Measurements from ENCODE around the gene TBKBP1. TPM values are rescaled to one million over a fixed set of nuclear protein-coding genes. Genes with fewer than 3 reads are reported as not detected.

TBKBP1 gene
- total and polyA plus RNA-seq, 4 donors = 0.25 to 2.0 (median 1.5) TPM

DNA sequence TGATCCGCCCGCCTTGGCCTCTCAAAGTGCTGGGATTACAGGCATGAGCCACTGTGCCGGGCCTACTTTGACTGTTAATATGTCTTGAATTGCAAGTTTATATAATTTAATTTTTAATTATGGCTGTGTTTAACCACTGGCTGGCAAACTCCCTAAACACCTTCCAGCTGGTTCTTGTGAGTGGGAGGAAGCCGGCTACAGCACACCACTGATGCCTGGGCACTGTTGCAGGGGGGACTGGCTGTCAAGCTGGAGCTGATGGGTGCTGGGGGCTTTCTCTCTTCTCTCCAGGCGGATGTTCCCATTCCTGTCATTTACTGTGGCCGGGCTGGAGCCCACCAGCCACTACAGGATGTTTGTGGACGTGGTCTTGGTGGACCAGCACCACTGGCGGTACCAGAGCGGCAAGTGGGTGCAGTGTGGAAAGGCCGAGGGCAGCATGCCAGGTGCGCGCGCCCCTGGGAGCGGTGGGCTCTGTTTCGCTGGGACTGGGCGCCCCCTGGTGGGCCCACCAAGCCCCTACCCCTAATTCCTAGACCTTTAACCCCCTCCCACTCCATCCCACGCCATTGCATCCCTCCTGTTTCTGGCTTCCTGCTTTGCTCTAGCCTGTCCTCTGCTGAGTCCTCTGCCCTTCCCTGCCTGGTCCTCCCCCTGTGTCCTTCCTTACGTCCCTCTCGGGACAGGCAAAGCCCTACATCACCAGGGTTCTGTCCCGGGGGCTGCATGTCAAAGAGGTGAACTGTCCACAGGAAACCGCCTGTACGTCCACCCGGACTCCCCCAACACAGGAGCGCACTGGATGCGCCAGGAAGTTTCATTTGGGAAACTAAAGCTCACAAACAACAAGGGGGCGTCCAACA is 48.6 kb downstream of the TBKBP1 start:
- Histone ChIP-seq H3K4me1 (ENCODE audit: control insufficient read depth in 4 of 4, insufficient read depth in 4 of 4, low read length in 3 of 4) (no peaks in the 10 kb centered on the region), H3K9ac (ENCODE audit: low read depth in 1 of 2, low read length in 2 of 2) (no peak overlapping the region), H3K27me3 (ENCODE audit: control insufficient read depth in 4 of 4, insufficient read depth in 4 of 4, low read length in 3 of 4) (peaks cover 2 to 5% (median 3%) of the 10 kb centered on the region in 4 donors), H3K36me3 (ENCODE audit: control insufficient read depth in 4 of 4, insufficient read depth in 3 of 4, low read depth in 1 of 4, low read length in 3 of 4) (no peaks in the 10 kb centered on the region), H3K9me3 (ENCODE audit: control insufficient read depth in 4 of 4, low read length in 3 of 4) (no peaks in the 10 kb centered on the region), H3K27ac (ENCODE audit: low read depth in 1 of 2, low read length in 2 of 2) (no peak overlapping the region), H3K4me3 (ENCODE audit: low read depth in 1 of 3, low read length in 3 of 3) (no peak overlapping the region)
- WGBS = 36% methylated on average over 26 of the region's 26 CpGs
- no peak for DNase-seq (ENCODE audit: low spot score)
- TF ChIP-seq HNF4A (conservative IDR thresholded peaks at IDR 0.05) = no peak
- TF ChIP-seq RAD21 (IDR thresholded peaks at IDR 0.05) = peak in 1 of 2 donors; percentile 35
- TF ChIP-seq, protein P1, sequence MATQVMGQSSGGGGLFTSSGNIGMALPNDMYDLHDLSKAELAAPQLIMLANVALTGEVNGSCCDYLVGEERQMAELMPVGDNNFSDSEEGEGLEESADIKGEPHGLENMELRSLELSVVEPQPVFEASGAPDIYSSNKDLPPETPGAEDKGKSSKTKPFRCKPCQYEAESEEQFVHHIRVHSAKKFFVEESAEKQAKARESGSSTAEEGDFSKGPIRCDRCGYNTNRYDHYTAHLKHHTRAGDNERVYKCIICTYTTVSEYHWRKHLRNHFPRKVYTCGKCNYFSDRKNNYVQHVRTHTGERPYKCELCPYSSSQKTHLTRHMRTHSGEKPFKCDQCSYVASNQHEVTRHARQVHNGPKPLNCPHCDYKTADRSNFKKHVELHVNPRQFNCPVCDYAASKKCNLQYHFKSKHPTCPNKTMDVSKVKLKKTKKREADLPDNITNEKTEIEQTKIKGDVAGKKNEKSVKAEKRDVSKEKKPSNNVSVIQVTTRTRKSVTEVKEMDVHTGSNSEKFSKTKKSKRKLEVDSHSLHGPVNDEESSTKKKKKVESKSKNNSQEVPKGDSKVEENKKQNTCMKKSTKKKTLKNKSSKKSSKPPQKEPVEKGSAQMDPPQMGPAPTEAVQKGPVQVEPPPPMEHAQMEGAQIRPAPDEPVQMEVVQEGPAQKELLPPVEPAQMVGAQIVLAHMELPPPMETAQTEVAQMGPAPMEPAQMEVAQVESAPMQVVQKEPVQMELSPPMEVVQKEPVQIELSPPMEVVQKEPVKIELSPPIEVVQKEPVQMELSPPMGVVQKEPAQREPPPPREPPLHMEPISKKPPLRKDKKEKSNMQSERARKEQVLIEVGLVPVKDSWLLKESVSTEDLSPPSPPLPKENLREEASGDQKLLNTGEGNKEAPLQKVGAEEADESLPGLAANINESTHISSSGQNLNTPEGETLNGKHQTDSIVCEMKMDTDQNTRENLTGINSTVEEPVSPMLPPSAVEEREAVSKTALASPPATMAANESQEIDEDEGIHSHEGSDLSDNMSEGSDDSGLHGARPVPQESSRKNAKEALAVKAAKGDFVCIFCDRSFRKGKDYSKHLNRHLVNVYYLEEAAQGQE (IDR thresholded peaks at IDR 0.05) = no peak
- TF ChIP-seq FOXA2 (IDR thresholded peaks at IDR 0.05) = no peak
- TF ChIP-seq, protein P2, sequence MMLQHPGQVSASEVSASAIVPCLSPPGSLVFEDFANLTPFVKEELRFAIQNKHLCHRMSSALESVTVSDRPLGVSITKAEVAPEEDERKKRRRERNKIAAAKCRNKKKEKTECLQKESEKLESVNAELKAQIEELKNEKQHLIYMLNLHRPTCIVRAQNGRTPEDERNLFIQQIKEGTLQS (IDR thresholded peaks at IDR 0.05) = no peak
- no peak for TF ChIP-seq JUND (IDR thresholded peaks at IDR 0.05)
- TF ChIP-seq, protein P3, sequence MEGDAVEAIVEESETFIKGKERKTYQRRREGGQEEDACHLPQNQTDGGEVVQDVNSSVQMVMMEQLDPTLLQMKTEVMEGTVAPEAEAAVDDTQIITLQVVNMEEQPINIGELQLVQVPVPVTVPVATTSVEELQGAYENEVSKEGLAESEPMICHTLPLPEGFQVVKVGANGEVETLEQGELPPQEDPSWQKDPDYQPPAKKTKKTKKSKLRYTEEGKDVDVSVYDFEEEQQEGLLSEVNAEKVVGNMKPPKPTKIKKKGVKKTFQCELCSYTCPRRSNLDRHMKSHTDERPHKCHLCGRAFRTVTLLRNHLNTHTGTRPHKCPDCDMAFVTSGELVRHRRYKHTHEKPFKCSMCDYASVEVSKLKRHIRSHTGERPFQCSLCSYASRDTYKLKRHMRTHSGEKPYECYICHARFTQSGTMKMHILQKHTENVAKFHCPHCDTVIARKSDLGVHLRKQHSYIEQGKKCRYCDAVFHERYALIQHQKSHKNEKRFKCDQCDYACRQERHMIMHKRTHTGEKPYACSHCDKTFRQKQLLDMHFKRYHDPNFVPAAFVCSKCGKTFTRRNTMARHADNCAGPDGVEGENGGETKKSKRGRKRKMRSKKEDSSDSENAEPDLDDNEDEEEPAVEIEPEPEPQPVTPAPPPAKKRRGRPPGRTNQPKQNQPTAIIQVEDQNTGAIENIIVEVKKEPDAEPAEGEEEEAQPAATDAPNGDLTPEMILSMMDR (IDR thresholded peaks at IDR 0.05; ENCODE audit: low read depth, low read length, missing input control) = peak; percentile 9

DNA sequence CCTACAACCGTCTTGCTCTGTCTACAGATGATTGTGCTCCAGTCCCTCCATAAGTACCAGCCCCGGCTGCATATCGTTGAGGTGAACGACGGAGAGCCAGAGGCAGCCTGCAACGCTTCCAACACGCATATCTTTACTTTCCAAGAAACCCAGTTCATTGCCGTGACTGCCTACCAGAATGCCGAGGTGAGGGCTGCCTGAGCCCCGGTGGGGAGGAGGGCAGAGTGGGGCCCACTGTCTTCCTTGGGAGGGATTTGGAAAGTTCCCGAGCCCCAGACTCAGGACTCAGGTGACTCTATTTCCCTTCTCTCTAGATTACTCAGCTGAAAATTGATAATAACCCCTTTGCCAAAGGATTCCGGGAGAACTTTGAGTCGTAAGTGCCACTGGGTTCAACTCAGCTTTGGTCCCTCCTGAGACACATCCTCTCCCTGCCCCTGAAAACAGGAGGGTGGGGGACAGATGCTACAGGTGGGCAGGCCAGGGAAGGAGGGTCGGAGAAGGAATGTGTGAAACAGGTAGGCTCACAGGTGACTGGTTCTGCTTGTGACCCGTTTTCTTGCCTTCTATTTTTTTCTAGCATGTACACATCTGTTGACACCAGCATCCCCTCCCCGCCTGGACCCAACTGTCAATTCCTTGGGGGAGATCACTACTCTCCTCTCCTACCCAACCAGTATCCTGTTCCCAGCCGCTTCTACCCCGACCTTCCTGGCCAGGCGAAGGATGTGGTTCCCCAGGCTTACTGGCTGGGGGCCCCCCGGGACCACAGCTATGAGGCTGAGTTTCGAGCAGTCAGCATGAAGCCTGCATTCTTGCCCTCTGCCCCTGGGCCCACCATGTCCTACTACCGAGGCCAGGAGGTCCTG is 50.4 kb downstream of the TBKBP1 start:
- Histone ChIP-seq H3K4me1 (ENCODE audit: control insufficient read depth in 4 of 4, insufficient read depth in 4 of 4, low read length in 3 of 4) (no peaks in the 10 kb centered on the region), H3K36me3 (ENCODE audit: control insufficient read depth in 4 of 4, insufficient read depth in 3 of 4, low read depth in 1 of 4, low read length in 3 of 4) (no peaks in the 10 kb centered on the region), H3K4me3 (ENCODE audit: low read depth in 1 of 3, low read length in 3 of 3) (no peak overlapping the region), H3K9ac (ENCODE audit: low read depth in 1 of 2, low read length in 2 of 2) (no peak overlapping the region), H3K9me3 (ENCODE audit: control insufficient read depth in 4 of 4, low read length in 3 of 4) (no peaks in the 10 kb centered on the region), H3K27ac (ENCODE audit: low read depth in 1 of 2, low read length in 2 of 2) (no peak overlapping the region), H3K27me3 (ENCODE audit: control insufficient read depth in 4 of 4, insufficient read depth in 4 of 4, low read length in 3 of 4) (peaks cover 2 to 5% (median 3%) of the 10 kb centered on the region in 4 donors)
- TF ChIP-seq, protein P4, sequence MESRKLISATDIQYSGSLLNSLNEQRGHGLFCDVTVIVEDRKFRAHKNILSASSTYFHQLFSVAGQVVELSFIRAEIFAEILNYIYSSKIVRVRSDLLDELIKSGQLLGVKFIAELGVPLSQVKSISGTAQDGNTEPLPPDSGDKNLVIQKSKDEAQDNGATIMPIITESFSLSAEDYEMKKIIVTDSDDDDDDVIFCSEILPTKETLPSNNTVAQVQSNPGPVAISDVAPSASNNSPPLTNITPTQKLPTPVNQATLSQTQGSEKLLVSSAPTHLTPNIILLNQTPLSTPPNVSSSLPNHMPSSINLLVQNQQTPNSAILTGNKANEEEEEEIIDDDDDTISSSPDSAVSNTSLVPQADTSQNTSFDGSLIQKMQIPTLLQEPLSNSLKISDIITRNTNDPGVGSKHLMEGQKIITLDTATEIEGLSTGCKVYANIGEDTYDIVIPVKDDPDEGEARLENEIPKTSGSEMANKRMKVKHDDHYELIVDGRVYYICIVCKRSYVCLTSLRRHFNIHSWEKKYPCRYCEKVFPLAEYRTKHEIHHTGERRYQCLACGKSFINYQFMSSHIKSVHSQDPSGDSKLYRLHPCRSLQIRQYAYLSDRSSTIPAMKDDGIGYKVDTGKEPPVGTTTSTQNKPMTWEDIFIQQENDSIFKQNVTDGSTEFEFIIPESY (IDR thresholded peaks at IDR 0.05) = no peak
- TF ChIP-seq GABPA (IDR thresholded peaks at IDR 0.05 in 1 of 2, conservative IDR thresholded peaks at IDR 0.05 in 1 of 2) = no peak
- TF ChIP-seq FOXA2 (IDR thresholded peaks at IDR 0.05) = no peak
- TF ChIP-seq NR2F2 (IDR thresholded peaks at IDR 0.05) = no peak
- no peak for TF ChIP-seq JUND (IDR thresholded peaks at IDR 0.05)
- TF ChIP-seq TAF1 (conservative IDR thresholded peaks at IDR 0.05) = no peak
- TF ChIP-seq EGR1 (IDR thresholded peaks at IDR 0.05; ENCODE audit: low read depth in 2 of 2) = no peak
- TF ChIP-seq SP1 (IDR thresholded peaks at IDR 0.05) = no peak
- TF ChIP-seq HNF4G (IDR thresholded peaks at IDR 0.05) = no peak
- TF ChIP-seq, protein P5, sequence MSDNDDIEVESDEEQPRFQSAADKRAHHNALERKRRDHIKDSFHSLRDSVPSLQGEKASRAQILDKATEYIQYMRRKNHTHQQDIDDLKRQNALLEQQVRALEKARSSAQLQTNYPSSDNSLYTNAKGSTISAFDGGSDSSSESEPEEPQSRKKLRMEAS (IDR thresholded peaks at IDR 0.05) = no peak
- 62% methylated on average over 22 of the region's 22 CpGs for WGBS
- DNase-seq (ENCODE audit: low spot score) = no peak
